K562 (cell line): ENCODE results near the gene ZNF768. TPM values are rescaled to one million over a fixed set of nuclear protein-coding genes. Genes with fewer than 3 reads are reported as not detected.
A peak's percentile ranks its signal among the peaks of the same experiment; 100 is the strongest.

Experiments
- ATAC-seq: fragments of 200-7000 bp; cut with Tn5 transposase; 3 replicates; pipeline ENCODE4 v1.9.1; 2020; ENCODE audit warnings: moderate library complexity
- BruUV-seq: library from RNA; stranded (reverse); fragments of 400-500 nt; replicated peaks from 2 replicates; lab custom pipeline; 2021; lab: Mats Ljungman, UMichigan
- CTCF ChIA-PET: fragments of 300-600 bp; formaldehyde crosslinking; extraction: SDS; loops from one replicate; lab custom pipeline; 2021; ENCODE audit warnings: low intra/inter-chr PET ratio; lab: Yijun Ruan, JAX
- POLR2A ChIA-PET: fragments of 300-600, 350-650 bp; sonication (Branson Sonifier 250); formaldehyde crosslinking; extraction: SDS; loops from one replicate; lab custom pipeline; 2021; ENCODE audit warnings: antibody characterized with exemption, inconsistent platforms; lab: Yijun Ruan, JAX
- DNase-seq, 4 experiments: peaks; one replicate each; pipeline versions ENCODE4 v3.0.0 to v3.0.0-alpha.2; 2011 to 2018; ENCODE audit warnings: low spot score in 3 of 4, mixed read lengths in 3 of 4; ENCODE audit errors: extremely low read depth in 1 of 4
- FAIRE-seq: peaks from 2 replicates; lab custom pipeline; 2011; peaks lifted over from hg19 to GRCh38; lab: Jason Lieb, UNC
- H2AFZ ChIP-seq: 2 replicates; pipeline ENCODE4 v1.6.0; 2011; ENCODE audit warnings: low read depth, low read length, control low read depth, inconsistent platforms
- H3K27ac ChIP-seq: fragments of 200-600 bp; 3 replicates; pipeline ENCODE4 v1.8.0; 2011; ENCODE audit warnings: low read depth, mild to moderate bottlenecking, control low read depth, inconsistent platforms, low read length, moderate library complexity, mixed read lengths; ENCODE audit errors: extremely low read depth
- H3K27me3 ChIP-seq, 2 experiments: fragments of 300-600 bp in 1 of 2; 2 replicates in 1 of 2; 3 replicates in 1 of 2; pipeline versions ENCODE4 v1.6.0 to v1.8.0; 2011; ENCODE audit warnings: inconsistent platforms in 2 of 2, low read length in 2 of 2, mild to moderate bottlenecking in 1 of 2, mixed read lengths in 1 of 2, moderate library complexity in 1 of 2; ENCODE audit not compliant: control insufficient read depth in 2 of 2, insufficient read depth in 2 of 2
- H3K36me3 ChIP-seq: fragments of 300-600 bp; 3 replicates; pipeline ENCODE4 v1.8.0; 2011; ENCODE audit warnings: mild to moderate bottlenecking, low read length, inconsistent platforms; ENCODE audit not compliant: control insufficient read depth, insufficient read depth
- H3K4me1 ChIP-seq, 2 experiments: fragments of 200-600 bp in 1 of 2; replicated peaks in 1 of 2; 2 replicates in 1 of 2; 3 replicates in 1 of 2; pipeline versions ENCODE4 v1.5.1 to v1.8.0; 2011; ENCODE audit warnings: inconsistent platforms in 2 of 2, low read length in 2 of 2, mild to moderate bottlenecking in 1 of 2, mixed read lengths in 1 of 2, moderate library complexity in 1 of 2; ENCODE audit not compliant: control insufficient read depth in 2 of 2, insufficient read depth in 2 of 2
- H3K4me2 ChIP-seq: 2 replicates; pipeline ENCODE4 v1.6.1; 2011; ENCODE audit warnings: low read length, control low read depth, inconsistent platforms, mixed read lengths; ENCODE audit not compliant: insufficient read depth
- H3K4me3 ChIP-seq: fragments of 200-600 bp; sonication (generic), shearing (Covaris generic); 2 replicates; pipeline ENCODE4 v1.5.1; 2016; ENCODE audit warnings: control low read depth, inconsistent platforms
- H3K79me2 ChIP-seq: fragments of 200-600 bp; 3 replicates; pipeline ENCODE4 v1.8.0; 2011; ENCODE audit warnings: low read length, inconsistent platforms; ENCODE audit not compliant: control insufficient read depth, insufficient read depth
- H3K9ac ChIP-seq, 2 experiments: 2 replicates each; pipeline versions ENCODE4 v1.6.0 to v1.6.1; 2011; ENCODE audit warnings: low read depth in 2 of 2, low read length in 2 of 2, control low read depth in 1 of 2, inconsistent platforms in 1 of 2, mild to moderate bottlenecking in 1 of 2, mixed read lengths in 1 of 2; ENCODE audit not compliant: insufficient read depth in 1 of 2
- H3K9me1 ChIP-seq: one replicate; pipeline ENCODE4 v1.6.0; 2011; ENCODE audit warnings: inconsistent platforms, mild to moderate bottlenecking, low read length, moderate library complexity; ENCODE audit not compliant: control insufficient read depth, insufficient read depth
- H3K9me3 ChIP-seq: replicated peaks from 2 replicates; pipeline ENCODE4 v1.5.1; 2011; ENCODE audit warnings: low read depth, low read length, inconsistent platforms; ENCODE audit not compliant: control insufficient read depth, insufficient read depth
- H4K20me1 ChIP-seq: replicated peaks from 2 replicates; pipeline ENCODE4 v1.6.1; 2011; ENCODE audit warnings: low read length, inconsistent platforms, mixed read lengths; ENCODE audit not compliant: control insufficient read depth, insufficient read depth
- CHD1 ChIP-seq: fragments of 200-600 bp; sonication (generic); IDR thresholded peaks from one replicate; pipeline ENCODE4 v1.6.1; 2012; ENCODE audit warnings: mild to moderate bottlenecking, moderate library complexity, low read length, inconsistent platforms
- KDM5B ChIP-seq: fragments of 200-600 bp; sonication (generic); IDR thresholded peaks from 2 replicates; pipeline ENCODE4 v1.6.1; 2012; ENCODE audit warnings: low read depth, mild to moderate bottlenecking, moderate library complexity, low read length, control low read depth, inconsistent platforms; ENCODE audit not compliant: insufficient replicate concordance
- MEF2D ChIP-seq: conservative IDR thresholded peaks from 2 replicates; pipeline ENCODE4 v1.6.1; 2016; ENCODE audit warnings: low read depth, missing genetic modification characterization, missing compliant biosample characterization
- RBBP5 ChIP-seq: fragments of 200-600 bp; sonication (generic); IDR thresholded peaks from 2 replicates; pipeline ENCODE4 v1.6.1; 2012; ENCODE audit warnings: borderline replicate concordance, mild to moderate bottlenecking, low read length, control low read depth, inconsistent platforms; ENCODE audit not compliant: insufficient read depth, poor library complexity, severe bottlenecking
- SRF ChIP-seq, 2 experiments: fragments of 250-450, 450-650 bp in 1 of 2; sonication (Bioruptor Pico) in 1 of 2; sonication (generic) in 1 of 2; formaldehyde crosslinking; IDR thresholded peaks; 2 replicates each; pipeline versions ENCODE4 v1.5.0 to v1.5.1; 2020 to 2022; ENCODE audit warnings: mild to moderate bottlenecking in 1 of 2, missing genetic modification reagents in 1 of 2
- TRIM28 ChIP-seq: fragments of 450-650 bp; IDR thresholded peaks from 2 replicates; pipeline ENCODE4 v1.6.1; 2017
- ZEB2 ChIP-seq: fragments of 450-650 bp; IDR thresholded peaks from 2 replicates; pipeline ENCODE4 v1.6.1; 2016
- ZNF124 ChIP-seq: sonication (generic); formaldehyde crosslinking; IDR thresholded peaks from 2 replicates; pipeline ENCODE4 v1.8.1; 2022; ENCODE audit warnings: missing genetic modification reagents
- ZNF174 ChIP-seq: fragments of 250-450 bp; sonication (Bioruptor Pico); IDR thresholded peaks from 2 replicates; pipeline ENCODE4 v1.4.0; 2020; ENCODE audit warnings: mild to moderate bottlenecking
- WGBS: fragments of 100-300 bp; shearing (Covaris generic); methylation state at CpG from one replicate; pipeline ENCODE4 v1.1.6; 2016; ENCODE audit warnings: low coverage, mixed read lengths; ENCODE audit not compliant: insufficient coverage; ENCODE audit errors: missing lambda C conversion rate; 5-methylcytosine and 5-hydroxymethylcytosine counted together
- in situ Hi-C: fragments of 300-500 bp; cut with MboI; formaldehyde crosslinking; loops from 4 replicates; pipeline ENCODE4 v1.15.0; 2018; ENCODE audit warnings: inconsistent platforms, mixed read lengths
- intact Hi-C: fragments of 100-400 bp; cut with micrococcal nuclease; formaldehyde crosslinking; loops from 2 replicates; pipeline ENCODE4 v1.14.2; 2022
- polyA plus RNA-seq, 8 experiments: library from polyadenylated mRNA; depleted of rRNA in 4 of 8; stranded (reverse) in 5 of 8; unstranded in 3 of 8; fragments of >200 nt; fragmentation: Nextera tagmentation in 2 of 8; fragmentation: Illumina TruSeq in 1 of 8; extraction: Ambion mirVana in 2 of 8; extraction: Trizol in 1 of 8; gene quantifications; 2 replicates each; pipeline versions ENCODE4 v1.2.1 to v1.2.3, GENCODE V29; 2011 to 2014; ENCODE audit warnings: inconsistent platforms in 1 of 8, missing spikeins in 1 of 8
- total RNA-seq, 7 experiments: library from RNA; depleted of rRNA in 6 of 7; stranded (reverse); fragments of >200 nt in 6 of 7; fragmentation: Illumina TruSeq in 2 of 7; extraction: Trizol in 2 of 7; gene quantifications; 2 replicates each; pipeline versions ENCODE4 v1.2.1 to v1.2.3, GENCODE V29; 2011 to 2021; ENCODE audit warnings: low replicate concordance in 1 of 7
- TF ChIP-seq, protein P1 (sequence below), 2 experiments: fragments of 450-650 bp; IDR thresholded peaks; 2 replicates each; pipeline ENCODE4 v1.6.1; 2018; ENCODE audit warnings: mild to moderate bottlenecking in 2 of 2, low read depth in 1 of 2; ENCODE audit not compliant: partially characterized antibody in 2 of 2
- TF ChIP-seq, protein P2 (sequence below): fragments of 450-650 bp; conservative IDR thresholded peaks from 2 replicates; pipeline ENCODE4 v1.6.1; 2016; ENCODE audit warnings: missing genetic modification characterization, low read depth, mild to moderate bottlenecking, control low read depth, missing compliant biosample characterization
- TF ChIP-seq, protein P3 (sequence below): sonication (generic); formaldehyde crosslinking; IDR thresholded peaks from 2 replicates; pipeline ENCODE4 v1.8.0; 2022; ENCODE audit warnings: mild to moderate bottlenecking, missing genetic modification reagents

The ZNF768 gene
- total and polyA plus RNA-seq, 9 of the 15 experiments (the other 6 are each of a cell fraction or from before 2014, with no cell fraction given), result 0.13 to 50.7 (median 26.9) TPM

DNA sequence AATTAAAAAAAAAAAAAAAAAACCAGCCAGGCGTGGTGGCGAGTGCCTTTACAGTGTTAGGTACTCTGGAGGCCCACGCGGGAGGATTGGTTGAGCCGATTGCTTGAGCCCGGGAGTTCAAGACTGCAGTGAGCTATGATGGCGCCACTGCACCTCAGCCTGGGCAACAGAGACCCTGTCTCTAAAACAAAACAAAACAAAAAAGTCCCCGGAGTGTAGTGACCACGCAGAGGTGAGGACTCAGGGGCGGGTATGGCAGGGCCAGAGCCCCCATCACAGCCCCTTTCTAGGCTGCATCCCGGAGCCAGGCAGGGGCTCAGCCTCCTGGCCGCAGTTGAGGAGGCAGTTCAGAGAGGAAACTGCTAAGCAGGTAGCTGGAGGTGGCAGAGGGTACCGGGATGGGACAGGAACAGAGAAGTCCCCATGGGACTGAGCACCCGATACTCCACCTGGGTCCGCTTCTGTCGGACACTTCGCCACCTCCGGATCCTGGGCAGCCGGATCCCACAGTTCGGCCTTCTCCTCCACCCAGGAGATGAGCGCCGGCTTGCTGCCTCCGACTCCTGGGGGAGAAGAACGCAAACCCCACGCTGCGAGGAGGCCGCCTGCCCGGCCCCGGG, 7.5 kb upstream of the ZNF768 start:
- H3K4me2 ChIP-seq, result peak overlapping the region; percentile 97
- no peaks in the 10 kb centered on the region; the same call in 2 of the 3 replicates for H3K36me3 ChIP-seq
- FAIRE-seq (no peak), ATAC-seq (no peak), DNase-seq (peak in 1 of 4 experiments; percentile 27)
- no peaks in the 10 kb centered on the region for H3K27me3 ChIP-seq
- ChIA-PET POLR2A (interaction anchor here (0.5 to 4.0 kb wide), 8 partner anchors 15 to 160 kb away, joined by 3 to 31 read pairs (median 3); partner anchors contain the start of gene ZNF764), CTCF (interaction anchor here (0.8 kb wide), 1 partner anchor 95 kb away, joined by 3 read pairs; no protein-coding TSS in a partner anchor)
- intact Hi-C loops, result loop anchor here (2.0 to 10.0 kb wide), 2 partner anchors 87 to 161 kb away; partner anchors contain the start of gene SRCAP
- 53% methylated on average over 17 of the region's 29 CpGs for WGBS
- in situ Hi-C loops, result no loop called here
- H4K20me1 ChIP-seq, result no peaks in the 10 kb centered on the region
- H3K9me3 ChIP-seq, result no peaks in the 10 kb centered on the region
- H3K27ac ChIP-seq, result peak overlapping the region; percentile 96; the same call in 2 of the 3 replicates
- H3K79me2 ChIP-seq, result peaks cover 36% of the 10 kb centered on the region
- no TSS peak for BruUV-seq
- H3K9ac ChIP-seq, result peak overlapping the region; percentile 88 to 91
- H3K4me3 ChIP-seq, result peak overlapping the region; percentile 49
- H3K4me1 ChIP-seq, result peaks cover 10 to 50% of the 10 kb centered on the region in 2 experiments; a peak in 4 of 5 replicates
- H3K9me1 ChIP-seq, result no peaks in the 10 kb centered on the region
- peak overlapping the region; percentile 98 for H2AFZ ChIP-seq
- TF ChIP-seq RBBP5, result peak; percentile 68
- TF ChIP-seq, protein P1, sequence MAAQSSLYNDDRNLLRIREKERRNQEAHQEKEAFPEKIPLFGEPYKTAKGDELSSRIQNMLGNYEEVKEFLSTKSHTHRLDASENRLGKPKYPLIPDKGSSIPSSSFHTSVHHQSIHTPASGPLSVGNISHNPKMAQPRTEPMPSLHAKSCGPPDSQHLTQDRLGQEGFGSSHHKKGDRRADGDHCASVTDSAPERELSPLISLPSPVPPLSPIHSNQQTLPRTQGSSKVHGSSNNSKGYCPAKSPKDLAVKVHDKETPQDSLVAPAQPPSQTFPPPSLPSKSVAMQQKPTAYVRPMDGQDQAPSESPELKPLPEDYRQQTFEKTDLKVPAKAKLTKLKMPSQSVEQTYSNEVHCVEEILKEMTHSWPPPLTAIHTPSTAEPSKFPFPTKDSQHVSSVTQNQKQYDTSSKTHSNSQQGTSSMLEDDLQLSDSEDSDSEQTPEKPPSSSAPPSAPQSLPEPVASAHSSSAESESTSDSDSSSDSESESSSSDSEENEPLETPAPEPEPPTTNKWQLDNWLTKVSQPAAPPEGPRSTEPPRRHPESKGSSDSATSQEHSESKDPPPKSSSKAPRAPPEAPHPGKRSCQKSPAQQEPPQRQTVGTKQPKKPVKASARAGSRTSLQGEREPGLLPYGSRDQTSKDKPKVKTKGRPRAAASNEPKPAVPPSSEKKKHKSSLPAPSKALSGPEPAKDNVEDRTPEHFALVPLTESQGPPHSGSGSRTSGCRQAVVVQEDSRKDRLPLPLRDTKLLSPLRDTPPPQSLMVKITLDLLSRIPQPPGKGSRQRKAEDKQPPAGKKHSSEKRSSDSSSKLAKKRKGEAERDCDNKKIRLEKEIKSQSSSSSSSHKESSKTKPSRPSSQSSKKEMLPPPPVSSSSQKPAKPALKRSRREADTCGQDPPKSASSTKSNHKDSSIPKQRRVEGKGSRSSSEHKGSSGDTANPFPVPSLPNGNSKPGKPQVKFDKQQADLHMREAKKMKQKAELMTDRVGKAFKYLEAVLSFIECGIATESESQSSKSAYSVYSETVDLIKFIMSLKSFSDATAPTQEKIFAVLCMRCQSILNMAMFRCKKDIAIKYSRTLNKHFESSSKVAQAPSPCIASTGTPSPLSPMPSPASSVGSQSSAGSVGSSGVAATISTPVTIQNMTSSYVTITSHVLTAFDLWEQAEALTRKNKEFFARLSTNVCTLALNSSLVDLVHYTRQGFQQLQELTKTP (IDR thresholded peaks at IDR 0.05; ENCODE audit: low read depth in 1 of 2, partially characterized antibody in 2 of 2), result no peak
- peak; percentile 75; the same call in 1 of the 2 replicates for TF ChIP-seq ZNF124
- TF ChIP-seq SRF (CRISPR knock-in tag; IDR thresholded peaks at IDR 0.05), result 0 out of 4 replicates have a peak, but pooled peaks of 1 of the 2 experiments have one; percentile 22
- TF ChIP-seq MEF2D (tag), result no peak
- no peak for TF ChIP-seq TRIM28
- TF ChIP-seq KDM5B, result peak; percentile 54
- no peak for TF ChIP-seq ZEB2
- TF ChIP-seq, protein P2, sequence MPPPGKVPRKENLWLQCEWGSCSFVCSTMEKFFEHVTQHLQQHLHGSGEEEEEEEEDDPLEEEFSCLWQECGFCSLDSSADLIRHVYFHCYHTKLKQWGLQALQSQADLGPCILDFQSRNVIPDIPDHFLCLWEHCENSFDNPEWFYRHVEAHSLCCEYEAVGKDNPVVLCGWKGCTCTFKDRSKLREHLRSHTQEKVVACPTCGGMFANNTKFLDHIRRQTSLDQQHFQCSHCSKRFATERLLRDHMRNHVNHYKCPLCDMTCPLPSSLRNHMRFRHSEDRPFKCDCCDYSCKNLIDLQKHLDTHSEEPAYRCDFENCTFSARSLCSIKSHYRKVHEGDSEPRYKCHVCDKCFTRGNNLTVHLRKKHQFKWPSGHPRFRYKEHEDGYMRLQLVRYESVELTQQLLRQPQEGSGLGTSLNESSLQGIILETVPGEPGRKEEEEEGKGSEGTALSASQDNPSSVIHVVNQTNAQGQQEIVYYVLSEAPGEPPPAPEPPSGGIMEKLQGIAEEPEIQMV (tag), result peak; percentile 67
- no peak for TF ChIP-seq ZNF174
- peak; percentile 51 for TF ChIP-seq CHD1
- TF ChIP-seq, protein P3, sequence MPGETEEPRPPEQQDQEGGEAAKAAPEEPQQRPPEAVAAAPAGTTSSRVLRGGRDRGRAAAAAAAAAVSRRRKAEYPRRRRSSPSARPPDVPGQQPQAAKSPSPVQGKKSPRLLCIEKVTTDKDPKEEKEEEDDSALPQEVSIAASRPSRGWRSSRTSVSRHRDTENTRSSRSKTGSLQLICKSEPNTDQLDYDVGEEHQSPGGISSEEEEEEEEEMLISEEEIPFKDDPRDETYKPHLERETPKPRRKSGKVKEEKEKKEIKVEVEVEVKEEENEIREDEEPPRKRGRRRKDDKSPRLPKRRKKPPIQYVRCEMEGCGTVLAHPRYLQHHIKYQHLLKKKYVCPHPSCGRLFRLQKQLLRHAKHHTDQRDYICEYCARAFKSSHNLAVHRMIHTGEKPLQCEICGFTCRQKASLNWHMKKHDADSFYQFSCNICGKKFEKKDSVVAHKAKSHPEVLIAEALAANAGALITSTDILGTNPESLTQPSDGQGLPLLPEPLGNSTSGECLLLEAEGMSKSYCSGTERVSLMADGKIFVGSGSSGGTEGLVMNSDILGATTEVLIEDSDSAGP (CRISPR knock-in tag), result no peak
